TTC549 (cell line): Measurements from ENCODE around the gene SH3RF3.

Source experiments
- FAIRE-seq: peaks from 2 replicates; lab custom pipeline; 2012; peaks lifted over from hg19 to GRCh38; lab: Jason Lieb, UNC

The SH3RF3 gene

GRCh38 chr2:109264595-109265328, 135.8 kb downstream of the SH3RF3 start:
- no peak for FAIRE-seq

GRCh38 chr2:109265369-109265768, 136.4 kb downstream of the SH3RF3 start:
- no peak for FAIRE-seq

- FAIRE-seq, result no peak
These were observed 136.9 kb downstream of the SH3RF3 start for GRCh38 chr2:109265953-109266352.

GRCh38 chr2:109266496-109266895, 137.5 kb downstream of the SH3RF3 start:
- no peak for FAIRE-seq

- no peak for FAIRE-seq
These were observed 138.2 kb downstream of the SH3RF3 start for GRCh38 chr2:109266998-109267854.

GRCh38 chr2:109268916-109269315, 139.9 kb downstream of the SH3RF3 start:
- no peak for FAIRE-seq

GRCh38 chr2:109269706-109270504, 140.9 kb downstream of the SH3RF3 start:
- no peak for FAIRE-seq

- FAIRE-seq, result no peak
These were observed 141.7 kb downstream of the SH3RF3 start for GRCh38 chr2:109270505-109271312.

- FAIRE-seq, result no peak
These were observed 142.9 kb downstream of the SH3RF3 start for GRCh38 chr2:109271920-109272319.

- FAIRE-seq, result no peak
These were observed 143.5 kb downstream of the SH3RF3 start for GRCh38 chr2:109272461-109272860.

GRCh38 chr2:109275120-109276012, 146.4 kb downstream of the SH3RF3 start:
- no peak for FAIRE-seq

GRCh38 chr2:109277406-109277805, 148.4 kb downstream of the SH3RF3 start:
- FAIRE-seq, result no peak

- no peak for FAIRE-seq
These were observed 150.3 kb downstream of the SH3RF3 start for GRCh38 chr2:109279243-109279860.

- no peak for FAIRE-seq
These were observed 151.8 kb downstream of the SH3RF3 start for GRCh38 chr2:109280804-109281203.

GRCh38 chr2:109282360-109282759, 153.4 kb downstream of the SH3RF3 start:
- no peak for FAIRE-seq

GRCh38 chr2:109282865-109283264, 153.9 kb downstream of the SH3RF3 start:
- no peak for FAIRE-seq

- no peak for FAIRE-seq
These were observed 155.8 kb downstream of the SH3RF3 start for GRCh38 chr2:109284826-109285225.

- no peak for FAIRE-seq
These were observed 156.2 kb downstream of the SH3RF3 start for GRCh38 chr2:109285244-109285651.

- FAIRE-seq, result no peak
These were observed 158.4 kb downstream of the SH3RF3 start for GRCh38 chr2:109287413-109287812.

GRCh38 chr2:109287838-109288237, 158.8 kb downstream of the SH3RF3 start:
- no peak for FAIRE-seq
